GM12801 (cell line): ENCODE results near the gene TRPC1.

Source experiments
- CTCF ChIP-seq: IDR thresholded peaks from one replicate; pipeline ENCODE4 v1.5.1; 2011; ENCODE audit warnings: control low read depth; ENCODE audit not compliant: insufficient read length; ENCODE audit errors: extremely low read depth

The TRPC1 gene

GRCh38 chr3:142705198-142705597, 18.6 kb upstream of the TRPC1 start:
- no peak for TF ChIP-seq CTCF

- TF ChIP-seq CTCF = no peak
Observed at GRCh38 chr3:142706321-142707127, 17.3 kb upstream of the TRPC1 start.

GRCh38 chr3:142709207-142709606, 14.6 kb upstream of the TRPC1 start:
- TF ChIP-seq CTCF = no peak

- no peak for TF ChIP-seq CTCF
Observed at GRCh38 chr3:142716102-142716501, 7.7 kb upstream of the TRPC1 start.

- TF ChIP-seq CTCF = no peak
Observed at GRCh38 chr3:142723665-142723967, 218 bp upstream of the TRPC1 start.

- TF ChIP-seq CTCF = no peak
Observed at GRCh38 chr3:142724682-142725356, 985 bp downstream of the TRPC1 start.

GRCh38 chr3:142725357-142725739, 1.5 kb downstream of the TRPC1 start:
- TF ChIP-seq CTCF = no peak
